Lung (tissue), 16 donors: ENCODE measurements around the gene ARHGAP15. TPM values are rescaled to one million over a fixed set of nuclear protein-coding genes. Genes with fewer than 3 reads are reported as not detected.
A peak's percentile ranks its signal among the peaks of the same experiment; 100 is the strongest.

Source experiments
- ATAC-seq: fragments of 200-7000 bp; cut with Tn5 transposase; one replicate; pipeline ENCODE4 v1.9.1; 2020; ENCODE audit warnings: moderate number of reproducible peaks; ENCODE audit not compliant: insufficient read depth, low FRiP score
- DNase-seq, 3 donors: peaks; one replicate each; pipeline ENCODE4 v3.0.0-alpha.2; 2013 to 2017
- H3K27ac ChIP-seq, 2 donors: one replicate each; pipeline ENCODE4 v1.5.1; 2013; ENCODE audit warnings: mild to moderate bottlenecking in 2 of 2, moderate library complexity in 2 of 2, control low read depth in 1 of 2, inconsistent platforms in 1 of 2, low read depth in 1 of 2, low read length in 1 of 2
- H3K27me3 ChIP-seq, 3 donors: one replicate each; pipeline ENCODE4 v1.5.1; 2013; ENCODE audit warnings: low read length in 2 of 3; ENCODE audit not compliant: control insufficient read depth in 3 of 3, insufficient read depth in 3 of 3
- H3K36me3 ChIP-seq, 4 donors: one replicate each; pipeline ENCODE4 v1.5.1; 2013; ENCODE audit warnings: low read length in 4 of 4, mild to moderate bottlenecking in 1 of 4, moderate library complexity in 1 of 4; ENCODE audit not compliant: control insufficient read depth in 4 of 4, insufficient read depth in 4 of 4
- H3K4me1 ChIP-seq, 5 donors: one replicate each; pipeline ENCODE4 v1.5.1; 2013; ENCODE audit warnings: low read length in 5 of 5, mild to moderate bottlenecking in 2 of 5, moderate library complexity in 1 of 5; ENCODE audit not compliant: control insufficient read depth in 5 of 5, insufficient read depth in 5 of 5
- H3K4me3 ChIP-seq: one replicate; pipeline ENCODE4 v1.5.1; 2013; ENCODE audit warnings: mild to moderate bottlenecking, control low read depth, moderate library complexity
- H3K9ac ChIP-seq, 2 donors: one replicate each; pipeline ENCODE4 v1.5.1; 2013; ENCODE audit warnings: low read length in 2 of 2, control low read depth in 1 of 2; ENCODE audit not compliant: insufficient read depth in 1 of 2
- H3K9me3 ChIP-seq, 4 donors: one replicate each; pipeline ENCODE4 v1.5.1; 2013; ENCODE audit warnings: low read length in 3 of 4, mild to moderate bottlenecking in 1 of 4, moderate library complexity in 1 of 4; ENCODE audit not compliant: control insufficient read depth in 4 of 4, insufficient read depth in 3 of 4
- WGBS, 2 donors: extraction: QIAGEN DNeasy Blood & Tissue Kit; methylation state at CpG; one replicate each; pipeline ENCODE4 v1.1.7; 2013; 5-methylcytosine and 5-hydroxymethylcytosine counted together
- long read RNA-seq, 5 donors: transcript quantifications; one replicate each; lab custom pipeline, GENCODE V29; 2026
- polyA plus RNA-seq, 2 donors: library from polyadenylated mRNA; stranded (reverse); fragments of 200-250 nt; gene quantifications; one replicate each; pipeline ENCODE4 v1.2.1, GENCODE V29; 2013
- total RNA-seq, 2 donors: library from RNA; depleted of rRNA in 1 of 2; stranded (reverse); fragments of >200 nt in 1 of 2; gene quantifications; one replicate each; pipeline ENCODE4 v1.2.1, GENCODE V29; 2014 to 2021
- TF ChIP-seq, protein P1 (sequence below): IDR thresholded peaks from 2 replicates; pipeline ENCODE4 v1.5.1; 2012; ENCODE audit warnings: mild to moderate bottlenecking; ENCODE audit errors: control extremely low read depth, extremely low read depth
- donor health status: control.
- donor health status: control.
- donor health status: Bipolar disorder and iron deficiency.
- donor health status: healthy.
- donor health status: DM: yes; HTN: yes; CAD: no.

Gene ARHGAP15
- 10 to 100 TPM; 13.0 to 74.3 TPM for total RNA-seq
- polyA plus RNA-seq, result 10 to 100 TPM in 1 of 2 donors, 1 to 10 TPM in 1; 5.9 to 13.4 TPM
- long read RNA-seq, donor 1, partial matches to known transcripts, result 5 of 7 reads
- long read RNA-seq, donor 1, other reads (novel, unspliced or antisense), result 0 of 7 reads
- long read RNA-seq, donor 2, partial matches to known transcripts, result 11 of 13 reads
- long read RNA-seq, donor 2, other reads (novel, unspliced or antisense), result 0 of 13 reads
- long read RNA-seq, donor 3, partial matches to known transcripts, result 10 of 15 reads
- long read RNA-seq, donor 3, other reads (novel, unspliced or antisense), result 0 of 15 reads
- long read RNA-seq, donor 4, partial matches to known transcripts, result 0 of 1 reads
- long read RNA-seq, donor 4, other reads (novel, unspliced or antisense), result 0 of 1 reads
- long read RNA-seq, donor 5, partial matches to known transcripts, result 0 of 3 reads
- long read RNA-seq, donor 5, other reads (novel, unspliced or antisense), result 0 of 3 reads

- DNase-seq (no peak), ATAC-seq (peak; percentile 55)
- H3K9ac ChIP-seq, result no peak within 1 kb of the TSS
- H3K4me1 ChIP-seq, result no peaks in the 10 kb centered on the region
- no peaks in the 10 kb centered on the region for H3K36me3 ChIP-seq
- TF ChIP-seq, protein P1, sequence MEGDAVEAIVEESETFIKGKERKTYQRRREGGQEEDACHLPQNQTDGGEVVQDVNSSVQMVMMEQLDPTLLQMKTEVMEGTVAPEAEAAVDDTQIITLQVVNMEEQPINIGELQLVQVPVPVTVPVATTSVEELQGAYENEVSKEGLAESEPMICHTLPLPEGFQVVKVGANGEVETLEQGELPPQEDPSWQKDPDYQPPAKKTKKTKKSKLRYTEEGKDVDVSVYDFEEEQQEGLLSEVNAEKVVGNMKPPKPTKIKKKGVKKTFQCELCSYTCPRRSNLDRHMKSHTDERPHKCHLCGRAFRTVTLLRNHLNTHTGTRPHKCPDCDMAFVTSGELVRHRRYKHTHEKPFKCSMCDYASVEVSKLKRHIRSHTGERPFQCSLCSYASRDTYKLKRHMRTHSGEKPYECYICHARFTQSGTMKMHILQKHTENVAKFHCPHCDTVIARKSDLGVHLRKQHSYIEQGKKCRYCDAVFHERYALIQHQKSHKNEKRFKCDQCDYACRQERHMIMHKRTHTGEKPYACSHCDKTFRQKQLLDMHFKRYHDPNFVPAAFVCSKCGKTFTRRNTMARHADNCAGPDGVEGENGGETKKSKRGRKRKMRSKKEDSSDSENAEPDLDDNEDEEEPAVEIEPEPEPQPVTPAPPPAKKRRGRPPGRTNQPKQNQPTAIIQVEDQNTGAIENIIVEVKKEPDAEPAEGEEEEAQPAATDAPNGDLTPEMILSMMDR, result no peak
- WGBS, 2 donors, result 33 to 56% methylated on average over 13 of the region's 13 CpGs
- no peak within 1 kb of the TSS for H3K4me3 ChIP-seq
- H3K27ac ChIP-seq, result peak within 1 kb of the TSS in 1 of 2 donors; percentile 57
- no peaks in the 10 kb centered on the region for H3K27me3 ChIP-seq
- H3K9me3 ChIP-seq, result no peaks in the 10 kb centered on the region
Measured at GRCh38 chr2:143128681-143129580, at the start of gene ARHGAP15. Gene ARHGAP15 (plus strand): TSS chr2:143129419.

DNA sequence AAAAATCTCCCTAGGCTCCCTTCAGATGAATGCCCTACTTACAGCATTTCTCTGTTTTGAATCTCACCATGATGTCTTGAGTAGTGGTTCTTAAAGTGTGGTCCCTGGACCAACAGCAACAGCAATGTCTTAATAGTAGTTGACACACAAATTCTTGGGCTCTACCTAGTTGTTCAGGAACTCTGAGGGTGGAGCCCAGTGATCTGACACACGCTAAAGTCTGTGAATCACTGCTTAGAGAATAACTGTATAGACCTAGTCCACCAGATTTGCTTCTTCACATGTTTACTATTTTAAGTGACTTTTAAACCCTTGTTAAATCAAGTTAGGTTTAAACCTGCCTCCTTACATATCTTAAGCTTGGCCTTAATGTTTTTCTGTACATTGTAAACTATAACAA lies 47.6 kb upstream of the ARHGAP15 start:
- no peak overlapping the region for H3K9ac ChIP-seq
- no peaks in the 10 kb centered on the region for H3K27me3 ChIP-seq
- DNase-seq, result no peak
- no peaks in the 10 kb centered on the region for H3K4me1 ChIP-seq
- ATAC-seq, result no peak
- 92 to 97% methylated on average over 1 of the region's 1 CpG for WGBS, 2 donors
- H3K36me3 ChIP-seq, result no peaks in the 10 kb centered on the region
- H3K27ac ChIP-seq, result no peak overlapping the region
- no peak overlapping the region for H3K4me3 ChIP-seq
- peaks cover 0 to 5% (median 1%) of the 10 kb centered on the region in 4 donors for H3K9me3 ChIP-seq
- TF ChIP-seq, protein P1, result no peak

DNA sequence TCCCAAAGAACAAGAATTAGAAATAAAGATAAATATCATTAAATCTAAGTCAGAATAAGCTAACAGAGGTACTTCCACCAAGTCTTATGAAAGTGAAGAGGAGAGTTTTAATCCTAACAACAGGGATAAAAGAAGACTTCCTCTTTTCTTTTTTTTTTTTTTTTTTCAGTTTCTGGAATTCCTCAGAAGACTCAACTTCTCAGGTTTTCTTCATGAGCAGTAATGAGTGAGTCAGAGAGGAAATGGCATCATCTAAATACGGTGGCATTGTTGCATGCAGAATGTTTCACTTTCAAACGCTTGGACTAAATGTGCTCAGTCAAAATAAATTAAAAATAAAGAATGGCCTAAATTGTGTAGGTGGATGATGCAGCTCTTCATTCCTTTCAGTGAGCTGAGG lies 45.6 kb upstream of the ARHGAP15 start:
- H3K27ac ChIP-seq, result no peak overlapping the region
- ATAC-seq (peak; percentile 53), DNase-seq (no peak)
- peaks cover 0 to 5% (median 1%) of the 10 kb centered on the region in 4 donors for H3K9me3 ChIP-seq
- H3K4me3 ChIP-seq, result no peak overlapping the region
- no peak overlapping the region for H3K9ac ChIP-seq
- WGBS, 2 donors, result 16 to 36% methylated on average over 2 of the region's 2 CpGs
- H3K36me3 ChIP-seq, result no peaks in the 10 kb centered on the region
- TF ChIP-seq, protein P1, result no peak
- no peaks in the 10 kb centered on the region for H3K4me1 ChIP-seq
- H3K27me3 ChIP-seq, result no peaks in the 10 kb centered on the region
